HG02840 (cell line): ENCODE measurements around the gene R3HDML.

Source experiments
- ATAC-seq: cut with Tn5 transposase; IDR thresholded peaks from one replicate; pipeline ENCODE4 v1.9.1; 2021; ENCODE audit warnings: mild to moderate bottlenecking, moderate library complexity, moderate number of reproducible peaks; ENCODE audit not compliant: unreplicated experiment, low FRiP score

R3HDML gene

GRCh38 chr20:44358776-44359175 is 21.9 kb downstream of the R3HDML start:
- no peak for ATAC-seq

GRCh38 chr20:44360221-44360620 is 23.4 kb downstream of the R3HDML start:
- no peak for ATAC-seq

- ATAC-seq = no peak
Observed at GRCh38 chr20:44361021-44361420, 24.2 kb downstream of the R3HDML start.

GRCh38 chr20:44362466-44362940 is 25.7 kb downstream of the R3HDML start:
- ATAC-seq = no peak

- ATAC-seq = no peak
Observed at GRCh38 chr20:44364068-44364467, 27.2 kb downstream of the R3HDML start.

- ATAC-seq = no peak
Observed at GRCh38 chr20:44364780-44365179, 27.9 kb downstream of the R3HDML start.

GRCh38 chr20:44367746-44368145 is 30.9 kb downstream of the R3HDML start:
- no peak for ATAC-seq

- no peak for ATAC-seq
Observed at GRCh38 chr20:44370639-44371218, 33.9 kb downstream of the R3HDML start.

GRCh38 chr20:44382641-44383040 is 45.8 kb downstream of the R3HDML start:
- no peak for ATAC-seq

- ATAC-seq = no peak
Observed at GRCh38 chr20:44384423-44385027, 47.7 kb downstream of the R3HDML start.

GRCh38 chr20:44388466-44389023 is 51.7 kb downstream of the R3HDML start:
- ATAC-seq = no peak

GRCh38 chr20:44389871-44390270 is 53.0 kb downstream of the R3HDML start:
- no peak for ATAC-seq

- no peak for ATAC-seq
Observed at GRCh38 chr20:44390280-44390679, 53.4 kb downstream of the R3HDML start.

- ATAC-seq = no peak
Observed at GRCh38 chr20:44392088-44392775, 55.4 kb downstream of the R3HDML start.

GRCh38 chr20:44392776-44393607 is 56.1 kb downstream of the R3HDML start:
- ATAC-seq = no peak

GRCh38 chr20:44393608-44394451 is 57.0 kb downstream of the R3HDML start:
- ATAC-seq = no peak

GRCh38 chr20:44394452-44394701 is 57.5 kb downstream of the R3HDML start:
- ATAC-seq = no peak

GRCh38 chr20:44394702-44395460 is 58.0 kb downstream of the R3HDML start:
- no peak for ATAC-seq
